Measurements from ENCODE around the gene STARD3NL.
"Not testable (repeated sequence)": the region's sequence is repeated elsewhere in the genome, so short reads cannot be mapped to it uniquely, and the experiment has no call there.

The STARD3NL gene

DNA sequence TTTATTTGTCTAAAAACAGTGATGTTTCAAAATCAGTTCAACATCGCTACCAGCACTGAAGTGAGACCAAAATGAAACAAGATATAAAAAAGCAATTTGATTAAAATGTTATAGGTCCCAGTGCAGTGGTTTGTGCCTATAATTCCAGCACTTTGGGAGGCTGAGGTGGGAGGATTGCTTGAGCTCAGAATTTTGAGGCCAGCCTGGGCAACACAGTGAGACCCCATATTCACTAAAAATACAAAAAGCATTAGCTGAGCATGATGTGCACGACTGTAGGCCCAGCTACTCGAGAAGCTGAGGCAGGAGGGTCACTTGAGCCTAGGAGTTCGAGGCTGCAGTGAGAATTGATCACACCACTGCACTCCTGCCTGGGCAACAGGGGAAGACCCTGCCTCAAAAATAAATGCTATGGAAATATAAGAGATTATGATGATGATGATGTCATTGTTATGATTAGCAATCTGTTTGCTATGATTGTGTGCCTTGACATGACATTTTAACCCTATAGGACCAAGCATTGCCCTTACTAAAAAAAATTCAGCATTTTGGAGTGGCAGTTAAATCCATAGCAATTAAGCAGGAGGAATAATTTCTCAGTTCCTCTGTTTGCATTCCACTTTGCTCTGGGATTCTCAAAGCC lies 91.8 kb downstream of the STARD3NL start:
- DNase-seq = not testable (repeated sequence)

GRCh38 chr7:38270405-38270804 lies 92.4 kb downstream of the STARD3NL start:
- DNase-seq = not testable (repeated sequence)

GRCh38 chr7:38273286-38273995 lies 95.4 kb downstream of the STARD3NL start, which contains the start of gene TARP:
Gene TARP (minus strand): TSS chr7:38273636.
- DNase-seq = no peak

DNA sequence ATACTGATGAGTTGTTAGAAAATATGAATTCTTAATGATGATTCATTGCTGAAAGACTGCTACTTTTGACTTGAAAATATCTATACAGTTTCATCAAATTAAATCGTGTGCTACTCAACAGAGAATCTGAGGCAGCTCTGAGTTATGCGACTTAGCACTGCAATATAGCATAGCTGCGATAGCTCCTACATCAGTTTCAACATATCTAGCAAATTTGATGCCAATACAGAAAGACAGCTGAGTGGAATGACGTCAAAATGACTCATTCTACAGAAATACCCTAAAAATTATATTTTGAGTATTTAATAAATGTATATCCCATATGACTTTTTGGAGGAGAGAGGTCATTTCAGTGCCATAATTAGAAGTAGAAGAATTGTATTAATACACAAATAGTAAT lies 96.4 kb downstream of the STARD3NL start:
- DNase-seq = peak; percentile 82 to 86

GRCh38 chr7:38274927-38275620 lies 97.0 kb downstream of the STARD3NL start:
- DNase-seq = no peak

DNA sequence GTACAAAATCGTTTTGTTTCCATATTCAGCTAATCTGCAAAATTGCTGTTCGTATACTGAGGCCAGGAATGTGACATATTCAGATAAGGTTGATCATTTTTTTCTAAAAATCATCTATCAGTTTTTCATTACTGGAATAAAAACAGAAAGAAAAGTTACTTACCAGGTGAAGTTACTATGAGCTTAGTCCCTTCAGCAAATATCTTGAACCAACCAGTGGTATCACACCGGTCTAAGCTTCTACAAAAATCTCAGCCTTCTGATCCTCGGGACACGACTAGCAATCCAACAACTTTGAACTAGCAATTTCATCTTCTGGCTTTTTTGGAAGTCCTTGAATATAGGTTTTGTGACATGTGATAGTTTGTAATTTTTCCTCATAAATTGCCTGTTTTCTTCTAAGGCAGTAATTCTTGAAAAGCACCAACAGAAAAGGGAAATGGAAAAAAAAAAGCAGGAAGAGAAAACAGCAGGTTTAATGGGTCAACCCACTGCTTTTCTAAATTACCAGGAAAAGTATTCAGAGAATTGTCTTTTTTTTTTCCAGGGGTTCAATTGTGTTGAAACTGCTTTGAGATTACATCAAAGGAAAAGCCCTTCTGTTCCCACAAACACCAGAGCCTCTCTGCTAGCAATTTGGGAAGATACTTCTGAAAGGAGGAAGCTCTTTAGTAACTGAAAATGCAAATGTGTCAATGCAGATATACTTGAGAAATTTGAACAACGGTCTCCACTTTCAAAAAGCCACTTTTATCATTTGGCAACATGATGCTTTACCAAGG lies 98.2 kb downstream of the STARD3NL start:
- peak; percentile 91 to 97 for DNase-seq

DNA sequence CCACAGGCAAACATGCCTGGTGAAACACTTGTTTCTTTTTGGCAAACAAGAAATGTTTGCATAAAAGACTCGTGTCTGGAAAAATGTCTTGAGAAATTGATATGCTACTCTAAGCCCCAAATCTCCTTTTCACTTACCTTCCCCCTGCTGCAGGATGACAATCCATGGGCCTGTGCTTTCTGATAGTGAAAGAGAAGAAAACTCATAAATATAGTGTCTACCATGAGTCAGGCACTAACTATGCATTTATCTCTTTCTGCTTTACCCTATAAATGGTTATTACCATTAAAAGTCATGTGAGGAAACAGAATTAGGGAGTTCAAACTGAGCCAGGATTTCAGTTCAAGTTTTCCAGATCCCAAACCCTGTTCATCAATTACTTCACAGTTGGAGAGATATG lies 102.0 kb downstream of the STARD3NL start:
- no peak for DNase-seq

All from inflammatory macrophage treated with lipopolysaccharide for 1 hour (primary cell).